Loucy (cell line): ENCODE measurements around the gene TRAPPC6A.

Experiments
- CTCF ChIP-seq: fragments of 200-600 bp; sonication (generic); conservative IDR thresholded peaks from 2 replicates; pipeline ENCODE4 v1.5.1; 2014; ENCODE audit warnings: mild to moderate bottlenecking, antibody characterized with exemption, low read length
- EZH2phosphoT487 ChIP-seq: fragments of 200-600 bp; IDR thresholded peaks from 2 replicates; pipeline ENCODE4 v1.6.1; 2018; ENCODE audit warnings: antibody characterized with exemption, mild to moderate bottlenecking, moderate library complexity, borderline replicate concordance

- no peak for TF ChIP-seq CTCF
- TF ChIP-seq EZH2phosphoT487 = no peak
Observed at GRCh38 chr19:45149129-45149528, 28.9 kb downstream of the TRAPPC6A start.
